Measurements from ENCODE around the gene FASTK.
"Not testable (repeated sequence)": the region's sequence is repeated elsewhere in the genome, so short reads cannot be mapped to it uniquely, and the experiment has no call there.

Gene FASTK

GRCh38 chr7:151046603-151047573 is 33.7 kb downstream of the FASTK start:
- DNase-seq: peak; percentile 18 to 83 (median 56)

DNA sequence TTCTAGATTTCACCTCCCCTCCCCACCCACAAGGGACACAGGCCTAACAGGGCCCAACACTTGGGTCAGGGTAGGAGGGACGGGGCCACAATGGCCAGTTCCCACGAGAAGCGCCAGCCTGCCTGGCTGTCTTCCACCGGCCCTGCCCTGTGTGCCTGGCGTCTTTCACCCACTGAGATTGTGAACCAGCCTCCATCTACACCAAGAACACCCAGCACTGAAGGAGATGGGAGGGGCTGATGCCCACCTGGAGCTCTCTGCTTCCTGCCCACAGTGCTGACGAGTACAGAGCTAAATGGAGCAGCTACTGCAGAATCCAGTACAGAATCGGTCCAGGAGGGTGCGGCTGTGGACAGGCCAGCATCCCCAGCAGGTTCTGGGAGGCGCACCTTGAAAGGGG is 34.6 kb downstream of the FASTK start:
- DNase-seq: no peak

- DNase-seq: no peak
Observed at GRCh38 chr7:151045262-151045661, 35.3 kb downstream of the FASTK start.

DNA sequence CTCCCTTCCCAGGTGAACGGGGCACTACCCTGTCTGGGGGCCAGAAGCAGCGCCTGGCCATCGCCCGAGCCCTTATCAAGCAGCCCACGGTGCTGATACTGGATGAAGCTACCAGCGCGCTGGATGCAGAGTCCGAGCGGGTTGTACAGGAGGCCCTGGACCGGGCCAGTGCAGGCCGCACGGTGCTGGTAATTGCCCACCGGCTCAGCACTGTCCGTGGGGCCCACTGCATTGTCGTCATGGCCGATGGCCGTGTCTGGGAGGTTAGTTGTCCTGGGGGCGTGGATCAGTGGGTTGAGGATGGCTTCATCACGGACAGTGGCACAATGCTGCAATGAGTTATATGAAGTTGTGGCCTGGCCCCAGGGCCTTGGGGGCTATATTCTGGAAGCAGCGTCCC is 36.6 kb downstream of the FASTK start:
- DNase-seq: no peak

- not testable (repeated sequence) for DNase-seq
Observed at GRCh38 chr7:151043449-151043848, 37.2 kb downstream of the FASTK start.

DNA sequence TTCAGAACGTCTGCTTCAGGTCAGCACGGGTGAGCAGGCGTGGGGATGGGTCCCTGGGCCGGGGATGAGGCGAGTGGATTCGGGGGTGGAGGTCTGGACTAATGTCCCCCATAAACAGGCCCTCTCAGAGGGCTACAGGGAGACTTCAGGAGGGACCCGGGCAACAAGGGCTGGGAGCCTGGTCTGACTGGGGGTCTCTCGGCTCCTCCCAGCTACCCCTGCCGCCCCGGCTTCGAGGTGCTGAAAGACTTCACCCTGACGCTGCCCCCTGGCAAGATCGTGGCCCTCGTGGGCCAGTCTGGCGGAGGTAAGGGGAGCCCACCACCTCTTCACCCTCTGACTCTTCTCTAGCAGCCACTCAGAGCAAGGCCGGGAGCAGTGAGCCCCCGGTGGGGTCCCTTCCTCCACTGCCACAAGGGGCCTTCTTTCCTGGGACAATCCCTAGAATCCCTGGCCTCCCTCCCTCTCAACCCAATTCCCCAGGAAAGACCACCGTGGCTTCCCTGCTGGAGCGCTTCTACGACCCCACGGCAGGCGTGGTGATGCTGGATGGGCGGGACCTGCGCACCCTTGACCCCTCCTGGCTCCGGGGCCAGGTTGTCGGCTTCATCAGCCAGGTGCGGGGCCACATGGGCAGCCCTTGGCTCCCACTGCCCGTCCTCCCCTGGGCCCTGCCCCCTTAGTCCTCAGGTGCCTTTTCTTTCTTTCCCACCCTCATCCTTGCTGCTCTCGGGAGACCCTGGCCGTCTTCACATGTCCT is 39.8 kb downstream of the FASTK start:
- no peak for DNase-seq

DNA sequence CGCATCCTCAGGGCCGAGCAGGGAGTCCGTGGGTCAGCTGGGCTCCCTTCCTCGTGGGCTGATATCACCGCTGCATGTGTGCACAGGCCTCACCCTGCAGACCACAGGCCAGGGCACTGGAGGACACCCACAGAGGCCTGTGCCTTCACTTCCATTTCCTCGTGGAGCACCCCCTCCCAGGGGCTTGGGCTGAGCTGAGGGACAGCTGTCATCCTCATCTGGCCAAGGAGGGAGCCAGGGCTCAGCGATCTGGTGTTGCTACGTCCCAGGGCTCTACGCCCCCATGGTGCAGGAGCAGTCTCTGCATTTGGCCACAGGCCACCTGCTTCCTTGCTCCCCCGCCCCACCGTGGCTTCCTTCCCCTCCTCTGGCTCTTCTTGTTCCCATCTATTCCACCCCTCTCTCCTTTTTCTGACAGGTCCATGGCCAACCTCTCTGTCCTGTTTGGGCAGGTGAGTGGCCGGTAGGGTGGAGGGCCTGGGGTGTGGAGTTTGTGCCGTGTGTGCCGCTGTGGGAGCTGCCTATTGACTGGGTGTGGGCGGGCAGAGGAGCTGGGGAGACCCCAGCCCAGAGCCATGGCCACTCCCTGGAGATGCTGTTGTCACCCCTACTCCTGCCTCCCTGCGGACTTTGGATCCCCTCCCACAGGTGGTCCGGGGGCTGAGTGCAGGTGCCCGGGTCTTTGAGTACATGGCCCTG is 40.6 kb downstream of the FASTK start:
- DNase-seq: no peak

DNA sequence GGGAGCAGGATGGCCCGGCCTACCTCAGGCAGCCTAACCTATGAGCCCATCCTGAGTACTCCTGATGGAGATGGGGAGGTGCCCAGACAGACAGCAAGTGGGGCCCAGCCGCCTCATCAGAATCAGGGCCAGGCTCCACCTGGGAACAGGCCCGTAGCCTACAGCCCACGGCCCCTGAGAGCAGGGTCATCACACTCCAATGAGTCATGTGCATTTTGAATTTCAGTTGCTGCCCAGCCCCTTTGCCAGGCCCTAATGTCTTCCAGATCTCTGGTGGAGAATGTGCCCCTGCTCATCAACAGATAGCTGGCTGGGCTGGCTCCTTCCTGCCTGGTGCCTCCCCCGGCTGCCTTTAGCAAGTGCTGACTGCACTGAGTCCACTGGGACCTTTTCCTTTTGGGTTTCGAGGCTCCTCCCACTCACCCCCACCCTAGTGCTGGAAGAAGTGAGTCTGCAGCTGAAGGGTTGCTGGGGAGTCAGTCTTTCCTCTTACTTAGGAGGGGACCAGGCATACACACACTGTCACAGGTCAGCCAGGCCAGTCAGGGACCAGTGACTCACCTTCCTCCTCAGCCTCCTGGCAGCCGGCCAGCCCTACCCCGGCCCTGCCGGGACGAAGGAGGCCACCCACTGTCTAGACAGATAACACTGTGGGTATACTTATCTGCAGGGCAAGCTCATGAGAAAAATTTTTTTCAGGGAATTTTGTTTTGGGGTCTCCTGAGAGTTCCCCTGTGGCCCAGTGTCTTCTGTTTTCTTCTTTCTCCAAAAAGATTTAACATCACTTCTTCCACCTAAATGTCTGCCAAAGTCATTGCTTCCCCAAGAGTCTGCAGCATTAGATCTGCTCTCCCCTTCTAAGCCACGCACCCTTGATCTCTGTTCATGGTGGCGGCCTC is 41.4 kb downstream of the FASTK start:
- DNase-seq: peak in 1 of 3 experiments; percentile 27

- no peak for DNase-seq
Observed at GRCh38 chr7:151035902-151036301, 44.7 kb downstream of the FASTK start.

GRCh38 chr7:151035026-151035717 is 45.4 kb downstream of the FASTK start:
- DNase-seq: no peak

DNA sequence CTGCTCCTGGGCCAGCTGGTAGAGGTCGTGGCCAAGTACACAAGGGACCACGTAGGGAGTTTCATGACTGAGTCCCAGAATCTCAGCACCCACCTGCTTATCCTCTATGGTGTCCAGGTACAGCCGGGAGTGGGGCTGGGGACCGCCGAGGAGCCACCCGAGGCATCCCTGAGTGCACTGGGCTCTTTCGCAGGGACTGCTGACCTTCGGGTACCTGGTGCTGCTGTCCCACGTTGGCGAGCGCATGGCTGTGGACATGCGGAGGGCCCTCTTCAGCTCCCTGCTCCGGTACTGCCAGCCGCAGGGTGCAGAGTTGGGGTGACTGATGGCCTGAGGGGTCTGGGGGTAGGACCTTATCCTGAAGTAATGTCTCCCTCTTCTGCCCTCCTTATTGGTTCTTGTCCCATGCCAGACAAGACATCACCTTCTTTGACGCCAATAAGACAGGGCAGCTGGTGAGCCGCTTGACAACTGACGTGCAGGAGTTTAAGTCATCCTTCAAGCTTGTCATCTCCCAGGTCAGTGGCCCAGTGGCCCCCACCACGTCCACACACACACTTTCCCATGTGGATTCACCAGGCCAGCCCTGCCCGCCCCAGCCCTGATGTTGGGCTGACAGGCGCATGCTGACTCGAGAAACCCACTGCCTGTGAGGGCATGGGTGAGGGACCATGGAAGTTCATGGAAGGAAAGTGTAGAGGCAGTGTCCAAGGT is 46.1 kb downstream of the FASTK start:
- no peak for DNase-seq

GRCh38 chr7:151033864-151034249 is 46.8 kb downstream of the FASTK start:
- DNase-seq: no peak

DNA sequence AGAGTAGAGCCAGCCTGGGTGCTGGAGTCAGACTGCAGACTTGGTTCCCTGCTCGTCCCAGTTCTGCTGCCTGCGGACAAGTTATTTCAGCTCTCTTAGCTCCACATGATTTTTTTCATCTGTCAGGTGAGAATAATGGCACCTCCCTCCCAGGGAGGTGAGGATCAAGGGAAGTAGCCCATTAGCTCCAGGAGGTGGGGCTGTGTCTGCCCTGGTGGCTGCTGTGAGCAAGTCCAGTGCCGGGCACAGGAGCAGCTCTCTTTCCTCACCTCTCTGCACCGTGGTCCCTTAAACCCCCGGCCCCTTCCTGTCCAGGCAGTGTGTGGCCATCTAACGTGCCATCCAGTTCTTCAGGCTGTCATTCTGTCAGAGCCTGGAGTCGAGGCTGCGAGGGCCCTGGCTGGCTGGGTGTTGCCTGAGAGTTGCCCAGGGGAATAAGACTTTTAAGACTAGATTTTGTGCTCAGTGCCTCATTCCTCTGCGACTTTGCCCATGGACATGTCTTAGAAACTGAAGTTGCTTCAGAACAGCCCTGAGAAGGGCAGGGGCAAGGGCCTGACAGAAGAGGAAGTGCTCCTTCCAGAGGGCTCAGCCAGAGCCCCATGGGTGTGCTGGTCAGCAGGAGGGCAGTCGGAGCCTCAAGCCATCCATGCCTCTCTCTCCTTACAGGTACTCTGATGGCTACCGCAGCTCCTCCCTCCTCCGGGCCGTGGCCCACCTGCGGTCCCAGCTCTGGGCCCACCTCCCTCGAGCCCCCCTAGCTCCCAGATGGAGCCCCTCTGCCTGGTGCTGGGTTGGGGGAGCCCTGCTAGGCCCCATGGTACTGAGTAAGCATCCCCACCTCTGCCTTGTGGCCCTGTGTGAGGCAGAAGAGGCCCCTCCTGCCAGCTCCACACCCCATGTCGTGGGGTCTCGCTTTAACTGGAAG is 47.4 kb downstream of the FASTK start:
- no peak for DNase-seq

GRCh38 chr7:151031011-151031410 is 49.6 kb downstream of the FASTK start:
- DNase-seq: no peak

DNA sequence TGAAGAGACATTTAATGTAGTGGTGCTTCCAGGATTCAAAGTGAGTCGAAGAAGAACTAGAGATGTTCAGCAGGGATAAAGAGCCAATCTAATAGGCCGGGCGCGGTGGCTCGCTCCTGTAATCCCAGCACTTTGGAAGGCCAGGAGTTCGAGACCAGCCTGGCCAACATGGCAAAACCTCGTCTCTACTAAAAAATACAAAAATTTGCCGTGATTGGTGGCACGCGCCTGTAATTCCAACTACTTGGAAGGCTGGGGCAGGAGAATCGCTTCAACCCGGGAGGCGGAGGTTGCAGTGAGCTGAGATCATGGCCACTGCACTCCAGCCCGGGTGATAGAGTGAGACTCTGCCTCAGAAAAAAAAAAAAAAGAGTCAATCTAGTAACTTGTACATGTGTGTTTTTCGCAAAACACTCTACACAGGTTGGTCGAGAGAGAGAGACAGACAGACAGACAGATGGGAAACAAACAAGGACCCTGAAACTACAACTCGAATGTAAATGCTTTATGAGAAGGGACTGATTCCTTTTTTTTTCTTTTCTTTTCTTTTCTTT is 51.6 kb downstream of the FASTK start:
- DNase-seq: no peak

DNA sequence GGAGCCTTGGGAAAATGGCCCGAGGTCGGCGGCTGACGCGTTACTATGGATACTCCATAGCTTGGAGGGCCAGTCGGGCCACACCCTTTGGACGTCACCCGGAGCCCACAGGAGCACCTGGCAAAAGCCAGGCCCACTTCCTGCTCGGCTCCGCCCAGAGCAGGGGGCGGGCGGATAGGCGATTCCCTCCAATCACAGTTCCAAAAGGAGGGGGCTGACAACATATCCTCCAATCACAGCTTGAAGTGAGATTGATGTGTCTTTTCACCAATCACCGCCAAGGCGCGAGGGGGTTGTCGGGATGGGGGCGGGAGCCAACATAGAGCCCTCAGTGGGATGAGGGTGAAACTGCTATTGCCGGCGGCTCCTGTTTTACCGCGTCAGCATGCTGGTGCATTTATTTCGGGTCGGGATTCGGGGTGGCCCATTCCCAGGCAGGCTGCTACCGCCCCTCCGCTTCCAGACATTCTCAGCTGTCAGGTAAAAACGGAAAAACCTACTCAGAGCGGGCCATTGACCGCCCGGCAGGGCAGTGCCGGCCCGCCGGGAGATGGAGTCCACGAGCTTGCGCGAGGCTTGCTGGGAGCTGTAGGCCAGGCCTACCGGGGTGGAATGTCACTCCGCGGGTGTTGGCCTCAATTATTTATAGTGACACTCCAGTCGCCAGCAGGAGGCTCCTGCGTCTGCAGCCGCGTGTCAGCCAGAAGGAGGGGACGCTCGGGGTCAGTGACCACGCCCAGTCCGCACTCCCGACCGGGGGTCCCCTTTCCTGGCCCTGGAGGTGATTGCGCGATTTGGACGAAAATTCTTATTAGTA is 52.3 kb downstream of the FASTK start, which contains the start of gene ABCB8:
ABCB8 (plus strand) TSS at position 320 of the 817 bp plus-strand sequence; CDS start at position 386, 66 bp downstream.
- peak; percentile 100 for DNase-seq

DNA sequence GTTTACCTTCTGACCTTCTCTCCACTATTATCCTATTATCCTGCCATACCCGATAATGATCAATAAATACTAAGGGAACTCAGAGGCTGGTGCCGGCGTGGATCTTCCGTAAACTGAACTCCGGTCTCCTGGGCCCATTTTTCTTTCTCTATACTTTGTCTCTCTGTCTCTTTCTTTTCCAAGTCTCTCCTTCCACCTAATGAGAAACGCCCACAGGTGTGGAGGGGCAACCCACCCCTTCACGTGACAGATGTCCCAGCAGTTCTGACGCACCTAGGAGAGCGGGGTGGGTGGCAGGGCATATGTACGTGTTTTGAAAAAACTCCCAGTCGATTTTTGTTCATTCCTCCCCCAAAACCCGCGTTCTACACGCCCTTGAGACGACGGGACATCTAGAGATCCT is 52.9 kb downstream of the FASTK start:
- DNase-seq: not testable (repeated sequence)
